ENCODE measurements around the gene ASPSCR1. TPM values are rescaled to one million over a fixed set of nuclear protein-coding genes. Genes with fewer than 3 reads are reported as not detected.

ASPSCR1 gene
- total and polyA plus RNA-seq, 2 of the 8 experiments (the other 6 are each of a cell fraction or from before 2014, with no cell fraction given): 33.3 to 43.7 TPM

GRCh38 chr17:81955756-81956544, 21.5 kb upstream of the ASPSCR1 start (continued):
- no peak for TF ChIP-seq RNF2 (IDR thresholded peaks at IDR 0.05; ENCODE audit: borderline replicate concordance, low read depth, low read length, missing control alignments, poor library complexity, severe bottlenecking)
- TF ChIP-seq TEAD4 (IDR thresholded peaks at IDR 0.05; ENCODE audit: low read depth, low read length): no peak
- no peak for TF ChIP-seq ZNF274 (IDR thresholded peaks at IDR 0.05; ENCODE audit: borderline replicate concordance, extremely low read depth, low read length)
- no peak for TF ChIP-seq KDM1A (IDR thresholded peaks at IDR 0.05; ENCODE audit: borderline replicate concordance, low read length)
- TF ChIP-seq RAD21 (IDR thresholded peaks at IDR 0.05 in 1 of 2, conservative IDR thresholded peaks at IDR 0.05 in 1 of 2; ENCODE audit: low read depth in 2 of 2, low read length in 2 of 2): no peak
